Measurements from ENCODE around the gene EMILIN2.
"Not testable (repeated sequence)": the region's sequence is repeated elsewhere in the genome, so short reads cannot be mapped to it uniquely, and the experiment has no call there.

The EMILIN2 gene

DNA sequence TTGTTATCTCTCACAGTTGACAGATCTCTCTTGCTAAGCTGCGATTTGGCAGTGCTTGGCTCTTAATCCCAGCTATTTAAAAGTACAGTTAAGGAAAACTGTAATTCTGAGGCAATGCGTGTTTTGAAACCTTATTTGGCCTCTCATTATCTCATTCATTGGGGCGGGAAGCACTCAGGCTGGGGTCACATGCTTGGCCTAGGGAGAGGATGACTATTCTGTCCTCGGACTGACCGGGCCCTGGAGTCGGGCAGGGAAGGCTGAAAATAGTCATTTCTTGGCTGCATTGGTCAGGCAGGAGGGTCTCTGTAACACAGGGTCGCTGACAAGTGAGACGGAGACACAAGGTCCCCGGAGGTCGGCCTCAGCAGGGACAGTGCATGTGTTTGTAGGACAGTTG lies 20.2 kb upstream of the EMILIN2 start:
- TF ChIP-seq TARDBP (IDR thresholded peaks at IDR 0.05), result no peak
- TF ChIP-seq ZNF384 (IDR thresholded peaks at IDR 0.05), result no peak
- TF ChIP-seq ELF4 (IDR thresholded peaks at IDR 0.05), result no peak
- TF ChIP-seq NFRKB (IDR thresholded peaks at IDR 0.05), result no peak
- no peak for TF ChIP-seq CTBP1 (IDR thresholded peaks at IDR 0.05; ENCODE audit: borderline replicate concordance)
- no peak for TF ChIP-seq LEF1 (IDR thresholded peaks at IDR 0.05; ENCODE audit: borderline replicate concordance)
- no peak for TF ChIP-seq BHLHE40 (IDR thresholded peaks at IDR 0.05; ENCODE audit: borderline replicate concordance)
- no peak for TF ChIP-seq FOXK2 (IDR thresholded peaks at IDR 0.05)
- no peak for TF ChIP-seq HDGF (IDR thresholded peaks at IDR 0.05; ENCODE audit: borderline replicate concordance)
- TF ChIP-seq SP1 (IDR thresholded peaks at IDR 0.05), result no peak
- ChIA-PET POLR2A (no interaction called here), CTCF (no interaction called here)
- DNase-seq (ENCODE audit: extremely low spot score), result no peak

DNA sequence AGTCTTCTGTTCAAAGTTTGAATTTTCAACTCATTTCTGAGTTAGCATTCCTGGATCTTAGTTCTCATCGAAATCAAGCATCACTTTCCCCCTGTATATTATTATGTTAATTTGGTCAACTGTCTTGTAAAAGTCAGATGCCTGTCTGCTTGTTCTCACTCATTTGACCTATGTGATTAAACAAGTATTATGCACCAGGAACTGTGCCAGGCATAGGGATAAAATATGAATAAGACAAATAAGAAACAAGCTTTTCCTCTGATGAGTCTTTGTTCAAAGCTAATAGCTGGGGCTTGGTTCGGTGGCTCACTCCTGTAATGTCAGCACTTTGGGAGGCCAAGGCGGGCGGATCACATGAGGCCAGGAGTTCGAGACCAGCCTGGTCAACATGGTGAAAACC lies 19.7 kb upstream of the EMILIN2 start:
- POLR2A ChIA-PET, result no interaction called here
- CTCF ChIA-PET, result no interaction called here
- DNase-seq (ENCODE audit: extremely low spot score), result no peak
- TF ChIP-seq ELF4 (IDR thresholded peaks at IDR 0.05) (no peak), LEF1 (IDR thresholded peaks at IDR 0.05; ENCODE audit: borderline replicate concordance) (no peak), FOXA1 (IDR thresholded peaks at IDR 0.05) (no peak), BHLHE40 (IDR thresholded peaks at IDR 0.05; ENCODE audit: borderline replicate concordance) (no peak), ARNT (IDR thresholded peaks at IDR 0.05) (no peak), HDGF (IDR thresholded peaks at IDR 0.05; ENCODE audit: borderline replicate concordance) (no peak), CTBP1 (IDR thresholded peaks at IDR 0.05; ENCODE audit: borderline replicate concordance) (no peak), ZNF384 (IDR thresholded peaks at IDR 0.05) (no peak), L3MBTL2 (conservative IDR thresholded peaks at IDR 0.05) (no peak), TARDBP (IDR thresholded peaks at IDR 0.05) (no peak), SP1 (IDR thresholded peaks at IDR 0.05) (no peak), NFRKB (IDR thresholded peaks at IDR 0.05) (no peak), FOXK2 (IDR thresholded peaks at IDR 0.05) (no peak), FOXM1 (IDR thresholded peaks at IDR 0.05; ENCODE audit: borderline replicate concordance) (no peak), SUZ12 (IDR thresholded peaks at IDR 0.05) (no peak)
- TF ChIP-seq, protein P1, sequence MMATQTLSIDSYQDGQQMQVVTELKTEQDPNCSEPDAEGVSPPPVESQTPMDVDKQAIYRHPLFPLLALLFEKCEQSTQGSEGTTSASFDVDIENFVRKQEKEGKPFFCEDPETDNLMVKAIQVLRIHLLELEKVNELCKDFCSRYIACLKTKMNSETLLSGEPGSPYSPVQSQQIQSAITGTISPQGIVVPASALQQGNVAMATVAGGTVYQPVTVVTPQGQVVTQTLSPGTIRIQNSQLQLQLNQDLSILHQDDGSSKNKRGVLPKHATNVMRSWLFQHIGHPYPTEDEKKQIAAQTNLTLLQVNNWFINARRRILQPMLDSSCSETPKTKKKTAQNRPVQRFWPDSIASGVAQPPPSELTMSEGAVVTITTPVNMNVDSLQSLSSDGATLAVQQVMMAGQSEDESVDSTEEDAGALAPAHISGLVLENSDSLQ (IDR thresholded peaks at IDR 0.05), result no peak

DNA sequence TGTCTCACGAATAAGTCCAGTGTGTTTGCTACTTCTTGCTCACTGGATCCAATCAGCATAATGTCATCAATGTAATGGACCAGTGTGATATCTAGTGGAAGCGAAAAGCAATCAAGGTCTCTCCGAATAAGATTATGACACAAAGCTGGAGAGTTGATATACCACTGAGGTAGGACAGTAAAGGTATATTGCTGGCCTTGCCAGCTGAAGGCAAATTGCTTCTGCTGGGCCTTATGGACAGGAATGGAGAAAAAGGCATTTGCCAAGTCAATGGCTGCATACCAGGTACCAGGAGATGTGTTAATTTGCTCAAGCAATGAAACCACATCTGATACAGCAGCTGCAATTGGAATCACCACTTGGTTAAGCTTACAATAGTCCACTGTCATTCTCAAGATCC lies 10.7 kb upstream of the EMILIN2 start:
- DNase-seq (ENCODE audit: extremely low spot score); CTCF ChIA-PET; POLR2A ChIA-PET: not testable (repeated sequence)

DNA sequence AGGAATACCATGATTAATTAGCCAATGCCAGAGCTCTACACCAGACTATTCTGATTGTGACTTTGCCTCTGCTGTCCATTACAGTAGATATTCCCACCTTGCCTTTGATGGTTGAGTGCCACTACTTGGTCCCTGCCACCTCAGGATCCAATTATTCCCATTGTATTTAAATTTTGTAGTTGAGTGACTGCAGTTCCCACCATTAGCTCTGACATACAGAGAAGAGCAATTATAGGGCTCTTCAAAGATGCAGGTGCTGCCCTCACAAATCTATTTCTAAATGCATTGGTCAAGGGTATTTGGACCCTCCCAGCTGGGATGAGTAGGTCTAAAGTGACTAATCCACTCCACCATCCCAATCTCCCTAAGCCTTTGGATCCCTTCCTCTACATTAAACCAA lies 9.5 kb upstream of the EMILIN2 start:
- DNase-seq (ENCODE audit: extremely low spot score); POLR2A ChIA-PET: not testable (repeated sequence)
- CTCF ChIA-PET, result interaction anchor here (0.6 kb wide), 1 partner anchor 71 kb away, joined by 3 read pairs; no protein-coding TSS in a partner anchor

DNA sequence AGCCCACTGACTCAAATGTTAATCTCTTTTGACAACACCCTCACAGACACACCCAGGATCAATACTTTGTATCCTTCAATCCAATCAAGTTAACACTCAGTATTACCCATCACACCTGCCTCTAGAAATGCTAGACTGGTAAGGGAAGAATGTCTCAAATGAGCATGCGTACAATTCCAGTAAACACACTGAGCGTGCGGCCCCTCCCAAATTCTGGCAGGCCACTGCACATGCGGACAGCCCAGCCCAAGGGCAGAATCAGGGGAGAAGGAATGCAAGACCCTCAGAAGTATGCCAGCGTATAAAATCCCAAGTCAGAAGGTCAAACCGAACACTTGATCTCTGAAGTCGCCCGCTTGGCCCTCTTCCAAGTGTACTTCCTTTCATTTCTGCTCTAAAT lies 7.6 kb upstream of the EMILIN2 start:
- CTCF ChIA-PET, result no interaction called here

DNA sequence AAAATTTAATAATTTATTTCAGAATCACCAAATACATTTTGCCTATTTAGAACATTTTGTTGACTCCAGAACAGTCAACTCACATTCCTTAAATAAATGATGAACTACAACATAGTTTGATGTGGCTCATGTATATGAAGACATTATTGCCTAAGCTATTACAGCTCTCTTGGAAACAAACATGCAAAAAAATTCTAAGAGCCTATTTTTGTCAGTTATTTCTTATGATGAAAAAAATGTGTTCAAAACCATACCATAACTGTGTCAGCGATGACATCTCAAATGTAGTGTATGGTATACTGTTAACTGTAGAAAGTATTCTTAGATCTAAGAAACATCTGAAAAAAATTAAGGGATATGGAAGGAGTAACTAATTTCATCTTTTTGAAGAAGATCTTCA lies 6.3 kb upstream of the EMILIN2 start:
- CTCF ChIA-PET, result no interaction called here
- POLR2A ChIA-PET, result no interaction called here
- no peak for DNase-seq (ENCODE audit: extremely low spot score)
- TF ChIP-seq BHLHE40 (IDR thresholded peaks at IDR 0.05; ENCODE audit: borderline replicate concordance) (no peak), ARNT (IDR thresholded peaks at IDR 0.05) (no peak), ZNF384 (IDR thresholded peaks at IDR 0.05) (no peak), HDGF (IDR thresholded peaks at IDR 0.05; ENCODE audit: borderline replicate concordance) (no peak), LEF1 (IDR thresholded peaks at IDR 0.05; ENCODE audit: borderline replicate concordance) (no peak), FOXM1 (IDR thresholded peaks at IDR 0.05; ENCODE audit: borderline replicate concordance) (no peak), TARDBP (IDR thresholded peaks at IDR 0.05) (no peak), FOXK2 (IDR thresholded peaks at IDR 0.05) (no peak), SUZ12 (IDR thresholded peaks at IDR 0.05) (no peak), ELF4 (IDR thresholded peaks at IDR 0.05) (no peak), SP1 (IDR thresholded peaks at IDR 0.05) (no peak), FOXA1 (IDR thresholded peaks at IDR 0.05) (no peak), CTBP1 (IDR thresholded peaks at IDR 0.05; ENCODE audit: borderline replicate concordance) (no peak), L3MBTL2 (conservative IDR thresholded peaks at IDR 0.05) (no peak)
- TF ChIP-seq, protein P1 (IDR thresholded peaks at IDR 0.05), result no peak

More for the DNA sequence above, 7.6 kb upstream of the EMILIN2 start:
- TF ChIP-seq ELF4 (IDR thresholded peaks at IDR 0.05), result no peak
- TF ChIP-seq ZNF384 (IDR thresholded peaks at IDR 0.05), result no peak
- TF ChIP-seq LEF1 (IDR thresholded peaks at IDR 0.05; ENCODE audit: borderline replicate concordance), result no peak
- TF ChIP-seq FOXM1 (IDR thresholded peaks at IDR 0.05; ENCODE audit: borderline replicate concordance), result no peak
- no peak for TF ChIP-seq CTBP1 (IDR thresholded peaks at IDR 0.05; ENCODE audit: borderline replicate concordance)
- no peak for TF ChIP-seq FOXK2 (IDR thresholded peaks at IDR 0.05)
- no peak for TF ChIP-seq HDGF (IDR thresholded peaks at IDR 0.05; ENCODE audit: borderline replicate concordance)
- no peak for TF ChIP-seq BHLHE40 (IDR thresholded peaks at IDR 0.05; ENCODE audit: borderline replicate concordance)
- TF ChIP-seq FOXA1 (IDR thresholded peaks at IDR 0.05), result no peak
- TF ChIP-seq NFRKB (IDR thresholded peaks at IDR 0.05), result no peak
- TF ChIP-seq, protein P1 (IDR thresholded peaks at IDR 0.05), result no peak
- no peak for TF ChIP-seq SUZ12 (IDR thresholded peaks at IDR 0.05)
- no peak for TF ChIP-seq ARNT (IDR thresholded peaks at IDR 0.05)
- no peak for TF ChIP-seq TARDBP (IDR thresholded peaks at IDR 0.05)
- no peak for TF ChIP-seq SP1 (IDR thresholded peaks at IDR 0.05)
- no peak for TF ChIP-seq L3MBTL2 (conservative IDR thresholded peaks at IDR 0.05)
- POLR2A ChIA-PET, result no interaction called here
- DNase-seq (ENCODE audit: extremely low spot score), result no peak

DNA sequence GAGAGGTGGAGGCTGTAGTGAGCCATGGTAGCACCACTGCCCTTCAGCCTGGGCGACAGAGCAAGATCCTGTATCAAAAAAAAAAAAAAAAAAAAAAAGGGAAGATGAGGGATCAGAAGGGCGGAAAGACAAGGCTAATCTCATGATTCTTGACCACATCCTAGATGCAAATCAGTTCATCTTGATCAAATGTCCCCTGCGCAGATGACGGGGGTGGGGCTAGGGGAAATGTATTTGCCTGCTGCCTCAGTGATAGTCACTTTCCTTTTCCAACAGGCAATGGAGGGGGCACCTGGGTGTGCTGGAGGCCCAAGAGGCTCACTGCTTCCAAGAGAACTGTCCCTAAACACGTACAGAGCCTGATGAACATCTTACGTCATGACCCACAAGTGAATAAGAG lies 3.7 kb upstream of the EMILIN2 start:
- CTCF ChIA-PET, result no interaction called here
- TF ChIP-seq LEF1 (IDR thresholded peaks at IDR 0.05; ENCODE audit: borderline replicate concordance) (no peak), FOXA1 (IDR thresholded peaks at IDR 0.05) (no peak), NFRKB (IDR thresholded peaks at IDR 0.05) (no peak), L3MBTL2 (conservative IDR thresholded peaks at IDR 0.05) (no peak), TARDBP (IDR thresholded peaks at IDR 0.05) (no peak), ZNF384 (IDR thresholded peaks at IDR 0.05) (no peak), FOXK2 (IDR thresholded peaks at IDR 0.05) (no peak)
- TF ChIP-seq, protein P1 (IDR thresholded peaks at IDR 0.05), result no peak
- no peak for DNase-seq (ENCODE audit: extremely low spot score)
- POLR2A ChIA-PET, result no interaction called here
